ENCODE data around the gene KCNJ15.

Gene KCNJ15

DNA sequence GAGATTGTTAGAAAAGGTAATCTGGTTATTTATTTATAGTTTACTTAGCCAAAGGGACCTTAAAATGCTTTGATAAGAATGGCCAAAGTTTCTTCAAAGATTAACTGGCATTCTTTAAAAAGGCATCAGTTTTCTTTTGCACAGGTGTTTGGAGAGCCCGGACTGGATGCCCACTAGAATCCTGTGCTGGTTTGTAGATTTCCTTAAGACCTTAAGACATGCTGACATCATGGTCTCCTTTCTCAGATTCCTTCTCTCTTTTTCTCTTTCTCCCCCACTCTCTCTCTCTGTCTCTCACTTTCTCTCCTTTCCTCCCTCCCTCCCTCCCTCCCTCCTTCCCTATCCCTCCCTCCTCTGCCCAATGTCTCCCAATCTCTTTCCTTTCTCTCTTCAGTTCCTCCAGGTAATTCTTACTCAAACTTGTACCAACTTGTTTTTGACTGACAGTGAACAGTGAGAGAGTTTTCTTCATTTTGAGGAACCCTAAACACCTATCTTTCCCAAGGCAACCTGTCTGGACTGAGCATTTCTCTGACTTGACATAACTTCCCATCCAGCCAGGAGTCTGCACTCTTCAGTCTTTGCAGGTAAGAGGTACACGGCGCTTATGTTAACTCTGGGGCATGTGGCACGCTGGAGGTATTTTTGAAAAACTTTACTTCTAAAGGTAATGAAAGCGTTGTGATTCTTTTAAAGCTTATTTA, at the start of gene KCNJ15:
TSS of gene KCNJ15 (plus strand) at position 393 of the 704 bp plus-strand sequence. CDS start 42,271 bp downstream, outside the sequence.
- in situ Hi-C loops (cut with MboI; ENCODE audit: low pct_unique_long_range_greater_than_20kb, low sequenced_read_pairs, unreplicated experiment): no loop called here
- DNase-seq (ENCODE audit: low spot score): no peak
- TF ChIP-seq, protein P1, sequence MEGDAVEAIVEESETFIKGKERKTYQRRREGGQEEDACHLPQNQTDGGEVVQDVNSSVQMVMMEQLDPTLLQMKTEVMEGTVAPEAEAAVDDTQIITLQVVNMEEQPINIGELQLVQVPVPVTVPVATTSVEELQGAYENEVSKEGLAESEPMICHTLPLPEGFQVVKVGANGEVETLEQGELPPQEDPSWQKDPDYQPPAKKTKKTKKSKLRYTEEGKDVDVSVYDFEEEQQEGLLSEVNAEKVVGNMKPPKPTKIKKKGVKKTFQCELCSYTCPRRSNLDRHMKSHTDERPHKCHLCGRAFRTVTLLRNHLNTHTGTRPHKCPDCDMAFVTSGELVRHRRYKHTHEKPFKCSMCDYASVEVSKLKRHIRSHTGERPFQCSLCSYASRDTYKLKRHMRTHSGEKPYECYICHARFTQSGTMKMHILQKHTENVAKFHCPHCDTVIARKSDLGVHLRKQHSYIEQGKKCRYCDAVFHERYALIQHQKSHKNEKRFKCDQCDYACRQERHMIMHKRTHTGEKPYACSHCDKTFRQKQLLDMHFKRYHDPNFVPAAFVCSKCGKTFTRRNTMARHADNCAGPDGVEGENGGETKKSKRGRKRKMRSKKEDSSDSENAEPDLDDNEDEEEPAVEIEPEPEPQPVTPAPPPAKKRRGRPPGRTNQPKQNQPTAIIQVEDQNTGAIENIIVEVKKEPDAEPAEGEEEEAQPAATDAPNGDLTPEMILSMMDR (IDR thresholded peaks at IDR 0.05; ENCODE audit: extremely low read depth, insufficient read depth, missing control alignments): no peak

DNA sequence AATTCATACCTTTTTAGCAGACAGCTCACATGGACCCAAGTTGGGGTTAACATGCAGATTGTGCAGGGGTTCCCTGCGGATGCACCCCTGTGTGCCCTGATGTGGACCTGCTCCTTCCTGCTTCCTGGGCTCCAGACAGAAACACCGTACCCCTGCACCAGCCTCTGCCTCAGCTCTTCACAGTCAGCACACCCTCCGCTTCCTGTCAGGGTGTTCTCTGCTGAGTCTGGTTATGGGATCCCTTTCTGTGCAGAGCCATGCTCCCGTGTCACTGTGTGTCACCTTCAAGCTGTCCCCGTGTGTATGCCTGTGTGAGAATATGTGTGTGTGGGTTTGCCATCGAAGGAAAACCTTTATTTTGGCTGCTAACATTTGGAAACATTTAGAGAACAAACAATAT, 48.7 kb upstream of the KCNJ15 start:
- TF ChIP-seq, protein P1 (IDR thresholded peaks at IDR 0.05; ENCODE audit: extremely low read depth, insufficient read depth, missing control alignments): no peak
- DNase-seq (ENCODE audit: low spot score): no peak
- in situ Hi-C loops (cut with MboI; ENCODE audit: low pct_unique_long_range_greater_than_20kb, low sequenced_read_pairs, unreplicated experiment): no loop called here

DNA sequence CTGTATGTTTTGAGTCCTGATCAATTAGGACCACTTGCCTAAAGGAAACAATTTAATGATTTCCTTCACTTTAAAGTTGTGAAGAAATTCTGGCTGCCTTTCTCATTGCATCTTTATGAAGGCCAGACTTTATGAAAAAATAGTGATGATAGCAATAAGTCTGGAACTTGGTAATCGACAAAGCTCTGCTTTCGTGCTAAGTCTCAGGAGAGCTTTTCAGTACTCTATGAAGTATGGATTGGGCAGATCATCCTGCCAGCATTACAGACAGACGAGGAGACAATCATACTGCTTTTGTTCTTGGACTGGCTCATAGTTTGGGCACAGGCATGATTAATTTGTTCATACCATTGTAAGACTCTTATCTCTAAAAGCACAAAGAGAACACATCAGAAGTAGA, 45.5 kb upstream of the KCNJ15 start:
- DNase-seq (ENCODE audit: low spot score): no peak
- in situ Hi-C loops (cut with MboI; ENCODE audit: low pct_unique_long_range_greater_than_20kb, low sequenced_read_pairs, unreplicated experiment): loop anchor here (5.0 kb wide), 1 partner anchor 141 kb away; no protein-coding TSS in a partner anchor
- TF ChIP-seq, protein P1 (IDR thresholded peaks at IDR 0.05; ENCODE audit: extremely low read depth, insufficient read depth, missing control alignments): no peak

DNA sequence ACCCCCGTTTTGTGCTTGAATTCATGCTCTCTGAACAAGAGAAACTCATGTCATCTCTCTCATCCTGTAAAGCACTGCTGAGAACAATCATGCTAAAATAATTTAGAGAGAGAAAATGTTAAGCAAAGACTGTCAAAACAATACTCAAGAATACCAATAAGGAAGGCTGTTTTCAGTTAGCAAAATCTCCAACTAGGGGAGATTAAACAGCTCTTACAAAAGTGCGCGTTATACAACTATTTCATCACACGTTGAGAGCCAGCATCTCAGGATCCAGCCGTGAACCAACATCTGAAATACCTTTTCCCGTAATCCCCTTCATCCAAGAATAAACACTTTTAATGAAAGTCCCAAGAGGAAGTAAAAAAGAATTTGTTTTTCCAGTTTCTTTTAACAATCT, 44.1 kb upstream of the KCNJ15 start:
- TF ChIP-seq, protein P1 (IDR thresholded peaks at IDR 0.05; ENCODE audit: extremely low read depth, insufficient read depth, missing control alignments): no peak
- DNase-seq (ENCODE audit: low spot score): no peak
- in situ Hi-C loops (cut with MboI; ENCODE audit: low pct_unique_long_range_greater_than_20kb, low sequenced_read_pairs, unreplicated experiment): loop anchor here (5.0 kb wide), 1 partner anchor 140 kb away; no protein-coding TSS in a partner anchor

DNA sequence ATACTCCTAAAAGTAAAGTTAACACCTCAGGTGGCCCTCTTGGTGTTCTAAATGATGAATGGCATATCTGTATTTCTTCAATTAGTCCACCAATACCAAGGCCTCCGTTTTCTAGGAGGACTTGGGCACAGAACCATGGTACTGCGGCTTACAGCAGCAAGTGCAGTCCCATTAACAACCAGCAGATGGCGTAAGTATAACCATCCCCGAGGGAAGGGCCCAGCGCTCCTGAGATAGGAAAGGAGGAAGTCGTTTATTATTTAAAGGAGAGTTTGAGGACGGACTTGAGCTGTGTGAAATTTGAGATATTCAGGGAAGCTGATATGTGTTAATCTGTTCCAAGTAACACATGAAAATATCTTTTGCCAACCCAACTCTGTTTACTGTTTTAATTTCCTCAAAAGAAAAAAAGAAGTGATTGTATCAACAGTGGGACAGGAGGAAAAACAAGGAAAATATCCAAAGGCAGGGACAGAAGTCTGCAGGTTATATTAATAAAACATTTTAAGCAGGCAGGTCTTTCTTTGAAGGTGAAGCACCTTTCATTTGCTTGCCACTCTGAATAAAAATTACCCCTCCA, 37.7 kb upstream of the KCNJ15 start:
- TF ChIP-seq, protein P1 (IDR thresholded peaks at IDR 0.05; ENCODE audit: extremely low read depth, insufficient read depth, missing control alignments): peak; percentile 86
- in situ Hi-C loops (cut with MboI; ENCODE audit: low pct_unique_long_range_greater_than_20kb, low sequenced_read_pairs, unreplicated experiment): no loop called here
- peak; percentile 41 for DNase-seq (ENCODE audit: low spot score)

DNA sequence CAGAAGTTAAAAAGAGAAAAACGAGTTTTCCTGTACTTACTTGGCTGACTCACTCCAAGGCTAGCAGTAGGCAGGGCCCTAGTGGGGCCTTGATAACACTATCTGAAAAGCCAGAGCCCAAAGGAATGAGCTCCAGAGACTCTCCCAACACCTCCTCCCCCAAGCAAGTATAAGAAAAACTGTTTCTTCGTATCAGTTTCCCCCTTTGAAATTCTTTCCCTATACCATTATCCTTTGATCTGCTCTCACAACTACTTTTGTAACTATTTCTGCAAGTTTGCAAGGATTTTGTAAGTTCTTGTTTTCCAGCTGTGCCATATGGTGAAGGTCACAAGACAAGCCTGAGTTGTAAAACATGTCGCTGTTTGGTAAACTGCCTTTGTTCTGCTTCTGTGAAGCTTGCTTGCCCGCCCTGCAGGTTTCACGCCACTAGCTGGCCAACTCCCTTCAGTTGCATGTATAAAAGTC, 36.5 kb upstream of the KCNJ15 start:
- no peak for DNase-seq (ENCODE audit: low spot score)
- TF ChIP-seq, protein P1 (IDR thresholded peaks at IDR 0.05; ENCODE audit: extremely low read depth, insufficient read depth, missing control alignments): no peak
- in situ Hi-C loops (cut with MboI; ENCODE audit: low pct_unique_long_range_greater_than_20kb, low sequenced_read_pairs, unreplicated experiment): no loop called here
